D721Med (cell line): ENCODE data around the gene SF3B3.

Experiments
- DNase-seq: peaks from one replicate; pipeline ENCODE4 v3.0.0; 2011; ENCODE audit warnings: low spot score; ENCODE audit not compliant: insufficient read length
- FAIRE-seq: peaks from 2 replicates; lab custom pipeline; 2011; peaks lifted over from hg19 to GRCh38; lab: Jason Lieb, UNC
- CTCF ChIP-seq: IDR thresholded peaks from 2 replicates; pipeline ENCODE4 v1.5.1; 2012; ENCODE audit warnings: mild to moderate bottlenecking, control low read depth; ENCODE audit not compliant: insufficient read depth; ENCODE audit errors: missing control alignments

The SF3B3 gene

GRCh38 chr16:70600730-70601129 is 77.1 kb downstream of the SF3B3 start:
- FAIRE-seq (no peak), DNase-seq (no peak)
- TF ChIP-seq CTCF, result no peak

GRCh38 chr16:70601576-70602575 is 78.3 kb downstream of the SF3B3 start:
- FAIRE-seq, result no peak
- no peak for DNase-seq

GRCh38 chr16:70602831-70603230 is 79.2 kb downstream of the SF3B3 start:
- no peak for TF ChIP-seq CTCF
- DNase-seq, result no peak
- FAIRE-seq, result no peak

More at GRCh38 chr16:70601576-70602575, 78.3 kb downstream of the SF3B3 start:
- no peak for TF ChIP-seq CTCF

GRCh38 chr16:70604407-70605282 is 81.0 kb downstream of the SF3B3 start:
- TF ChIP-seq CTCF, result no peak
- FAIRE-seq (no peak), DNase-seq (no peak)

- TF ChIP-seq CTCF, result no peak
- no peak for FAIRE-seq
- no peak for DNase-seq
Measured at GRCh38 chr16:70605283-70605657, 81.7 kb downstream of the SF3B3 start.

- DNase-seq (no peak), FAIRE-seq (no peak)
- no peak for TF ChIP-seq CTCF
Measured at GRCh38 chr16:70608521-70608920, 84.9 kb downstream of the SF3B3 start.
